Endothelial cell of umbilical vein (primary cell): Measurements from ENCODE around the gene OMA1. TPM values are rescaled to one million over a fixed set of nuclear protein-coding genes. Genes with fewer than 3 reads are reported as not detected.

Source experiments
- BruUV-seq: library from RNA; stranded (reverse); fragments of 400-500 nt; replicated peaks from 2 replicates; lab custom pipeline; 2021; lab: Mats Ljungman, UMichigan
- CTCF ChIA-PET: fragments of 300-600, 350-600 bp; sonication (Branson Sonifier 250); formaldehyde crosslinking; loops from one replicate; lab custom pipeline; 2021; ENCODE audit warnings: antibody characterized with exemption, inconsistent platforms; lab: Charles Lee
- POLR2A ChIA-PET: fragments of 300-600, 350-600 bp; sonication (Branson Sonifier 250); formaldehyde crosslinking; loops from one replicate; lab custom pipeline; 2021; ENCODE audit warnings: antibody characterized with exemption, inconsistent platforms; lab: Charles Lee
- DNase-seq: peaks from one replicate; pipeline ENCODE4 v3.0.0-alpha.2; 2011; ENCODE audit warnings: low read depth, low spot score
- FAIRE-seq: peaks from 2 replicates; lab custom pipeline; 2011; peaks lifted over from hg19 to GRCh38; lab: Jason Lieb, UNC
- H2AFZ ChIP-seq: 2 replicates; pipeline ENCODE4 v1.6.0; 2012; ENCODE audit warnings: low read depth, low read length, control low read depth, inconsistent platforms
- H3K27ac ChIP-seq: 2 replicates; pipeline ENCODE4 v1.5.1; 2011; ENCODE audit warnings: low read depth, mild to moderate bottlenecking, control low read depth, low read length, moderate library complexity; ENCODE audit not compliant: insufficient read depth
- H3K27me3 ChIP-seq, 2 experiments: 2 replicates each; pipeline versions ENCODE4 v1.6.0 to v1.6.1; 2011; ENCODE audit warnings: low read length in 2 of 2, mixed read lengths in 1 of 2; ENCODE audit not compliant: control insufficient read depth in 2 of 2, insufficient read depth in 2 of 2
- H3K36me3 ChIP-seq, 2 experiments: 2 replicates in 1 of 2; 3 replicates in 1 of 2; pipeline ENCODE4 v1.5.1; 2011; ENCODE audit warnings: low read length in 2 of 2, mild to moderate bottlenecking in 1 of 2, moderate library complexity in 1 of 2; ENCODE audit not compliant: control insufficient read depth in 2 of 2, insufficient read depth in 2 of 2; ENCODE audit errors: extremely low read depth in 1 of 2
- H3K4me1 ChIP-seq: 3 replicates; pipeline ENCODE4 v1.5.1; 2011; ENCODE audit warnings: mild to moderate bottlenecking, low read length; ENCODE audit not compliant: control insufficient read depth, insufficient read depth; ENCODE audit errors: extremely low read depth
- H3K4me2 ChIP-seq: 2 replicates; pipeline ENCODE4 v1.6.1; 2011; ENCODE audit warnings: low read length, control low read depth, mixed read lengths; ENCODE audit not compliant: insufficient read depth
- H3K4me3 ChIP-seq, 3 experiments: fragments of 200-600 bp in 1 of 3; sonication (generic), shearing (Covaris generic) in 1 of 3; replicated peaks in 1 of 3; 2 replicates each; pipeline ENCODE4 v1.5.1; 2011 to 2016; ENCODE audit warnings: control low read depth in 3 of 3, low read length in 3 of 3, mild to moderate bottlenecking in 2 of 3, inconsistent platforms in 1 of 3, low read depth in 1 of 3, moderate library complexity in 1 of 3; ENCODE audit not compliant: insufficient read depth in 1 of 3
- H3K79me2 ChIP-seq: 2 replicates; pipeline ENCODE4 v1.6.0; 2012; ENCODE audit warnings: low read length, inconsistent platforms; ENCODE audit not compliant: control insufficient read depth, insufficient read depth
- H3K9ac ChIP-seq: replicated peaks from 2 replicates; pipeline ENCODE3; 2011; ENCODE audit warnings: low read length, control low read depth; ENCODE audit not compliant: insufficient read depth; ENCODE audit errors: extremely low read depth
- H3K9me1 ChIP-seq: replicated peaks from 3 replicates; pipeline ENCODE4 v1.6.0; 2011; ENCODE audit warnings: mild to moderate bottlenecking, low read length; ENCODE audit not compliant: control insufficient read depth, insufficient read depth; ENCODE audit errors: extremely low read depth
- H3K9me3 ChIP-seq: replicated peaks from 2 replicates; pipeline ENCODE4 v1.5.1; 2012; ENCODE audit warnings: low read length, inconsistent platforms; ENCODE audit not compliant: control insufficient read depth, insufficient read depth
- H4K20me1 ChIP-seq: replicated peaks from 2 replicates; pipeline ENCODE3; 2011; ENCODE audit warnings: mild to moderate bottlenecking, low read length; ENCODE audit not compliant: control insufficient read depth, insufficient read depth; ENCODE audit errors: extremely low read depth
- EZH2 ChIP-seq: IDR thresholded peaks from 2 replicates; pipeline ENCODE4 v1.6.1; 2012; ENCODE audit warnings: borderline replicate concordance, low read depth, mild to moderate bottlenecking, moderate library complexity, low read length, inconsistent platforms; ENCODE audit not compliant: severe bottlenecking
- FOS ChIP-seq: IDR thresholded peaks from 2 replicates; pipeline ENCODE4 v1.6.1; 2011; ENCODE audit warnings: mild to moderate bottlenecking, low read length, moderate library complexity, borderline replicate concordance; ENCODE audit not compliant: insufficient read depth
- GATA2 ChIP-seq: IDR thresholded peaks from 2 replicates; pipeline ENCODE4 v1.7.0; 2011; ENCODE audit warnings: low read depth, mild to moderate bottlenecking, moderate library complexity, mixed read lengths, low read length; ENCODE audit not compliant: insufficient read length, insufficient read depth
- JUN ChIP-seq: IDR thresholded peaks from 2 replicates; pipeline ENCODE4 v1.6.1; 2011; ENCODE audit warnings: borderline replicate concordance, low read depth; ENCODE audit not compliant: insufficient read length, insufficient read depth
- MYC ChIP-seq: IDR thresholded peaks from one replicate; pipeline ENCODE4 v1.6.1; 2011; ENCODE audit warnings: mild to moderate bottlenecking, low read depth, low read length
- POLR2A ChIP-seq: IDR thresholded peaks from 2 replicates; pipeline ENCODE4 v1.6.1; 2012; ENCODE audit warnings: low read depth, mild to moderate bottlenecking, control low read depth, low read length
- POLR2AphosphoS5 ChIP-seq: IDR thresholded peaks from 2 replicates; pipeline ENCODE4 v1.6.1; 2012; ENCODE audit warnings: low read depth, mild to moderate bottlenecking, control low read depth, low read length, moderate library complexity; ENCODE audit not compliant: insufficient read depth
- dilution Hi-C: fragments of 300-500 bp; cut with MboI; formaldehyde crosslinking; loops from one replicate; pipeline ENCODE4 v1.15.0; 2019; ENCODE audit warnings: low sequenced_read_pairs; ENCODE audit not compliant: extremely low pct_ligation_motif_present
- intact Hi-C: fragments of 100-400 bp; cut with micrococcal nuclease; formaldehyde crosslinking; loops from one replicate; pipeline ENCODE4 v1.10.0; 2022
- polyA plus RNA-seq, 4 experiments: library from polyadenylated mRNA; depleted of rRNA in 3 of 4; stranded (reverse) in 3 of 4; unstranded in 1 of 4; fragments of >200 nt; gene quantifications; 2 replicates each; pipeline versions ENCODE4 v1.2.1 to v1.2.3, GENCODE V29; 2011 to 2012; ENCODE audit warnings: missing spikeins in 1 of 4
- total RNA-seq: library from RNA; stranded (reverse); gene quantifications from 2 replicates; pipeline ENCODE4 v1.2.3, GENCODE V29; 2021
- TF ChIP-seq, protein P1 (sequence below), 2 donors: IDR thresholded peaks; 1 replicate in 1 of 2; 2 replicates in 1 of 2; pipeline ENCODE4 v1.5.1; 2011; ENCODE audit warnings: low read length in 2 of 2, mild to moderate bottlenecking in 2 of 2, moderate library complexity in 2 of 2, control low read depth in 1 of 2, inconsistent platforms in 1 of 2, low read depth in 1 of 2; ENCODE audit not compliant: insufficient read depth in 1 of 2; ENCODE audit errors: extremely low read depth in 1 of 2
- TF ChIP-seq, protein P2 (sequence below): IDR thresholded peaks from 2 replicates; pipeline ENCODE4 v1.6.1; 2011; ENCODE audit not compliant: insufficient read depth, insufficient read length

Gene OMA1
- total and polyA plus RNA-seq, 2 donors (not counting 3 experiments of a cell fraction or from before 2014, with no cell fraction given) = 4.0 to 4.6 TPM

- dilution Hi-C loops = no loop called here
- FAIRE-seq = no peak
These were observed 70.3 kb downstream of the OMA1 start for GRCh38 chr1:58476179-58476578.

DNA sequence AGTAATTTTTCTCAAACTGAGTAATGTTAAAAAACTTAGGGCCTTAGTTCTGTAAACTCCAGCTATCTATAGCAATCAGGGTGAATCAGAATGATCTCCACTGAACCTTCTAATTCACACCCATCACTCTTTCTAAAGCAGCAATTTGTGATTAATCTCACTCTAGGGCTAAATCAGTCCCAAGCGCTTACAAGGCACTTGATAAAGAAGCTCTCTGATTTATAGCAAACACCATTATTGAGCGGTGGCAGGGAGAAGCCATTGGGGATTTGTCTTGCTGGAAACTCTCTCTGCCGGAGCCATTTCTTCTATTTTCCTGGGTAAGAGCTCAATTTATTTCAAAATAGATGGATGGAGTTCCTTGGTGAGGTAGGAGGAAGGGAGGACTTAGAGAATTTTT lies 77.0 kb downstream of the OMA1 start:
- no peak for TF ChIP-seq JUN
- TF ChIP-seq, protein P1, sequence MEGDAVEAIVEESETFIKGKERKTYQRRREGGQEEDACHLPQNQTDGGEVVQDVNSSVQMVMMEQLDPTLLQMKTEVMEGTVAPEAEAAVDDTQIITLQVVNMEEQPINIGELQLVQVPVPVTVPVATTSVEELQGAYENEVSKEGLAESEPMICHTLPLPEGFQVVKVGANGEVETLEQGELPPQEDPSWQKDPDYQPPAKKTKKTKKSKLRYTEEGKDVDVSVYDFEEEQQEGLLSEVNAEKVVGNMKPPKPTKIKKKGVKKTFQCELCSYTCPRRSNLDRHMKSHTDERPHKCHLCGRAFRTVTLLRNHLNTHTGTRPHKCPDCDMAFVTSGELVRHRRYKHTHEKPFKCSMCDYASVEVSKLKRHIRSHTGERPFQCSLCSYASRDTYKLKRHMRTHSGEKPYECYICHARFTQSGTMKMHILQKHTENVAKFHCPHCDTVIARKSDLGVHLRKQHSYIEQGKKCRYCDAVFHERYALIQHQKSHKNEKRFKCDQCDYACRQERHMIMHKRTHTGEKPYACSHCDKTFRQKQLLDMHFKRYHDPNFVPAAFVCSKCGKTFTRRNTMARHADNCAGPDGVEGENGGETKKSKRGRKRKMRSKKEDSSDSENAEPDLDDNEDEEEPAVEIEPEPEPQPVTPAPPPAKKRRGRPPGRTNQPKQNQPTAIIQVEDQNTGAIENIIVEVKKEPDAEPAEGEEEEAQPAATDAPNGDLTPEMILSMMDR (IDR thresholded peaks at IDR 0.05; ENCODE audit: extremely low read depth in 1 of 2, insufficient read depth in 1 of 2, low read depth in 1 of 2, low read length in 2 of 2) = no peak
- no peak for TF ChIP-seq MYC
- no peak for TF ChIP-seq POLR2A
- TF ChIP-seq, protein P2, sequence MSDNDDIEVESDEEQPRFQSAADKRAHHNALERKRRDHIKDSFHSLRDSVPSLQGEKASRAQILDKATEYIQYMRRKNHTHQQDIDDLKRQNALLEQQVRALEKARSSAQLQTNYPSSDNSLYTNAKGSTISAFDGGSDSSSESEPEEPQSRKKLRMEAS = no peak
- no peak for TF ChIP-seq POLR2AphosphoS5
- TF ChIP-seq EZH2 = no peak
- TF ChIP-seq GATA2 = no peak
- no peak for TF ChIP-seq FOS
- CTCF ChIA-PET = no interaction called here
- Histone ChIP-seq H3K4me2 (no peak overlapping the region), H2AFZ (no peak overlapping the region), H3K79me2 (no peaks in the 10 kb centered on the region), H3K9me1 (no peaks in the 10 kb centered on the region), H3K4me3 (no peak overlapping the region), H4K20me1 (no peaks in the 10 kb centered on the region), H3K9me3 (no peaks in the 10 kb centered on the region), H3K9ac (no peak overlapping the region), H3K27ac (no peak overlapping the region), H3K27me3 (no peaks in the 10 kb centered on the region), H3K4me1 (no peaks in the 10 kb centered on the region), H3K36me3 (no peaks in the 10 kb centered on the region)
- intact Hi-C loops = no loop called here
- POLR2A ChIA-PET = no interaction called here
- dilution Hi-C loops = no loop called here
- no peak for DNase-seq
- no peak for FAIRE-seq
- BruUV-seq = no TSS peak

More at GRCh38 chr1:58476179-58476578, 70.3 kb downstream of the OMA1 start:
- H3K9me3 ChIP-seq = no peaks in the 10 kb centered on the region
- no peak overlapping the region for H2AFZ ChIP-seq
- H3K27me3 ChIP-seq = no peaks in the 10 kb centered on the region
- BruUV-seq = no TSS peak
- no peaks in the 10 kb centered on the region for H3K4me1 ChIP-seq
- DNase-seq = no peak
- H3K4me3 ChIP-seq = no peak overlapping the region
- POLR2A ChIA-PET = no interaction called here
- no peak overlapping the region for H3K9ac ChIP-seq
- intact Hi-C loops = no loop called here
- no peaks in the 10 kb centered on the region for H4K20me1 ChIP-seq
- TF ChIP-seq POLR2AphosphoS5 (no peak), FOS (no peak), JUN (no peak)
- TF ChIP-seq, protein P1 (IDR thresholded peaks at IDR 0.05; ENCODE audit: extremely low read depth in 1 of 2, insufficient read depth in 1 of 2, low read depth in 1 of 2, low read length in 2 of 2) = no peak
- TF ChIP-seq, protein P2 = no peak
- no peaks in the 10 kb centered on the region for H3K36me3 ChIP-seq
- CTCF ChIA-PET = no interaction called here
- no peak overlapping the region for H3K27ac ChIP-seq
- no peaks in the 10 kb centered on the region for H3K9me1 ChIP-seq
- no peaks in the 10 kb centered on the region for H3K79me2 ChIP-seq
- no peak overlapping the region for H3K4me2 ChIP-seq
